Left ventricle myocardium inferior (tissue), 1 donor: Measurements from ENCODE around the gene REEP3. TPM values are rescaled to one million over a fixed set of nuclear protein-coding genes. Genes with fewer than 3 reads are reported as not detected.
A peak's percentile ranks its signal among the peaks of the same experiment; 100 is the strongest.

Source experiments
- DNase-seq: peaks from one replicate; pipeline ENCODE4 v3.0.0-alpha.2; 2020
- H3K27ac ChIP-seq: fragments of 200-600 bp; replicated peaks from 2 replicates; pipeline ENCODE4 v1.8.0; 2021
- H3K27me3 ChIP-seq: fragments of 200-600 bp; 2 replicates; pipeline ENCODE4 v1.8.0; 2021; ENCODE audit warnings: low read depth
- H3K36me3 ChIP-seq: fragments of 200-600 bp; 2 replicates; pipeline ENCODE4 v1.8.0; 2021
- H3K4me1 ChIP-seq: fragments of 200-600 bp; 2 replicates; pipeline ENCODE4 v1.8.0; 2021
- H3K4me3 ChIP-seq: fragments of 200-600 bp; 2 replicates; pipeline ENCODE4 v1.8.0; 2021; ENCODE audit warnings: mild to moderate bottlenecking, moderate library complexity
- H3K9me3 ChIP-seq: fragments of 200-600 bp; replicated peaks from 2 replicates; pipeline ENCODE4 v1.8.0; 2021
- CTCF ChIP-seq: fragments of 200-600 bp; IDR thresholded peaks from 2 replicates; pipeline ENCODE4 v1.8.0; 2021; ENCODE audit warnings: antibody characterized with exemption, mild to moderate bottlenecking, borderline replicate concordance
- intact Hi-C: fragments of 100-400 bp; cut with micrococcal nuclease; formaldehyde crosslinking; loops from one replicate; pipeline ENCODE4 v1.11.0; 2022
- total RNA-seq: library from RNA; stranded (reverse); fragmentation: NEBNext Ultra II Directional; extraction: Animal tissue kit (Norgen Biotek cat#: 25700); gene quantifications from one replicate; pipeline ENCODE4 v1.2.1, GENCODE V29; 2021
- donor health status: DM: no; HTN: yes; CAD: no; lungs with severe emphysema.

The REEP3 gene
- total RNA-seq, 1 donor from 2014 or later, result 18.2 TPM

- DNase-seq, result no peak
- Histone ChIP-seq H3K36me3 (no peaks in the 10 kb centered on the region), H3K9me3 (no peaks in the 10 kb centered on the region), H3K4me3 (no peak overlapping the region), H3K4me1 (peaks cover 50% of the 10 kb centered on the region), H3K27me3 (no peaks in the 10 kb centered on the region), H3K27ac (peak overlapping the region; percentile 84)
- TF ChIP-seq CTCF, result no peak
- intact Hi-C loops, result loop anchor here (5.0 kb wide), 1 partner anchor 34 kb away; no protein-coding TSS in a partner anchor
Measured at GRCh38 chr10:63673246-63673645, 152.0 kb downstream of the REEP3 start.

GRCh38 chr10:63673846-63674245, 152.6 kb downstream of the REEP3 start:
- DNase-seq, result no peak
- intact Hi-C loops, result loop anchor here (5.0 kb wide), 1 partner anchor 33 kb away; no protein-coding TSS in a partner anchor
- Histone ChIP-seq H3K4me1 (peaks cover 48% of the 10 kb centered on the region), H3K36me3 (no peaks in the 10 kb centered on the region), H3K4me3 (no peak overlapping the region), H3K27me3 (no peaks in the 10 kb centered on the region), H3K27ac (peak overlapping the region; percentile 84), H3K9me3 (no peaks in the 10 kb centered on the region)
- TF ChIP-seq CTCF, result no peak

Other genes with a start within 250 kb of the REEP3 start
- 34.6 TPM for gene JMJD1C, start 55.4 kb upstream of the REEP3 start, total RNA-seq